ENCODE data around the gene IER2.
"Not testable (repeated sequence)": the region's sequence is repeated elsewhere in the genome, so short reads cannot be mapped to it uniquely, and the experiment has no call there.

IER2 gene

GRCh38 chr19:13202112-13202511, 51.9 kb downstream of the IER2 start:
- DNase-seq (ENCODE audit: low read depth) = not testable (repeated sequence)
